HG02943 (cell line): ENCODE measurements around the gene GPER1.

Source experiments
- ATAC-seq: cut with Tn5 transposase; IDR thresholded peaks from one replicate; pipeline ENCODE4 v1.9.1; 2021; ENCODE audit warnings: mild to moderate bottlenecking, low read depth, moderate library complexity; ENCODE audit not compliant: unreplicated experiment

The GPER1 gene

DNA sequence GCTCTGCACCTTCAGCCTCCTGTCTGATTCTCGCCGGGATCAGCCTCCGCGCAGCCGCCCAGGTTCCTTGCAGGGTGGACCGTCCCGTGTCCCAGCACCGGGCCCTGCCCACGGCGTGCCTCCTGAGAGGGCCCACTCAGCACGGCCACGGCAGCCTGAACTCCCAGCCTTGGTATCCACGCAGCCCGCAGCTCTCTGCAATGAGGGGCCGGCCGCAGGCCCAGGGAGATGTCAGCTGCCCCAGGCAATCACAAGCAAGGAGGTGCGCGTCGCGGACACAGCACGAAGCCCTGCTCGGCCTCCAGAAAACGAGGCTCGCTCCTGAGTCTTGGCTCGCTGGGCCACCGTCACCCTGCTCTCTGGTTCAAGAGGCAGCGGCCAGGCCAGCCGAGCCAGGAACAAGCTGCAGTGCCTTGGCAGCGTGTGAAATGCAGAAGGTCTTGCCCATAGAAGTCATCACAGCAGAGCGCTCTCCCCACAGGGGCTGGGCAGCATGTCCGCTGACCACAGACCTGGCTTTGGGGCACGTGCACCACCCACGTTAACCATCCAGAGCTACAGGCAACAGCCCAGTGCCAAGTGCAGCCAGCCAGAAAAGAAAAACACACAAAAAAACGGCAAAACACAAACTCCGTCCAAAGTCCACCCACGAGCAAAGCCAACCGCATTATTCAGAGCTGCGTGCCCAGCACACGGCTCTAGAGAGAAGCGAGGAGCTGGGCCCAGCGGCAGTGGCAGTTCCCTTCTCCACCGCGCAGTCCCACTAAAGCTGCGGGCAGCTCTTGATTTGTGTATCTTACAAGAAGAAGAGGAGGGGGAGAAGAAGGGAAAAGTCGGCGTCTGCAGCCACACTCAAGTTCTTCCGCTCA, 13.9 kb downstream of the GPER1 start:
- ATAC-seq, result no peak

DNA sequence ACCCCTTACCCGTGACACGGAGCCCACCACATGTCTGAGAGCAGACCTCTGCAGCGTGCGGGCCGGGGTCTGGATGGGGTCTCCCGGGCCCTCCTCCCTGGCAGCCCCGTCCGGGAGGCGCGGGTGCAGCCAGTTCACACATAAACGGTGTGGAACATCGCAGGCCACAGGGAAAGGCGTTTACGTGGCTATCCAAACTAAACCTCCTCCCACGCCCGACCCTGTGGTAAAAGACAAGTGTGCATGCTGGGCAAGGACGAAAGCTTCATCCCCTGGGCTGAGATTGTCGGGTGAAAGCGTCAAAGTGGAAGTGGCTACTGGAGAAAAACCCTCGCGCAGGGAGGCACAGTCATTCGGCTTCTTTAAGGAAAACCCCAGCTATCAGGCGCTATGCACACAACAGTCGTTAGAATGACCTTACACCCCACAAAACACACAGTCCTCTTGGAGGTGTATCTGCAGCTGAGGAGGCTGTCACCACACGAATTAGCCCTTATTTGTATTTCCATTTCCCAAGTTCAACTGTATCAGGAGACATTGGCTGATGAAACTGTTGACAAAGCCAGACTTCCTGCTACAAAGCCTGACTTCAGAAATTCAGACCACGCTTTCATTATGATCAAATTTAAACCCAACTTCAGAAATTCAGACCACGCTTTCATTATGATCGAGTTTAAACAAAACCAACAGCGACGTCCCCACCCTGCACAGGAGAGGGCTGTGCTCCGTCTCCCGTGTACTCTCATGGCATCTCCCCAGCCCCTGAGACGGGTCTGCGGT, 15.3 kb downstream of the GPER1 start:
- no peak for ATAC-seq

DNA sequence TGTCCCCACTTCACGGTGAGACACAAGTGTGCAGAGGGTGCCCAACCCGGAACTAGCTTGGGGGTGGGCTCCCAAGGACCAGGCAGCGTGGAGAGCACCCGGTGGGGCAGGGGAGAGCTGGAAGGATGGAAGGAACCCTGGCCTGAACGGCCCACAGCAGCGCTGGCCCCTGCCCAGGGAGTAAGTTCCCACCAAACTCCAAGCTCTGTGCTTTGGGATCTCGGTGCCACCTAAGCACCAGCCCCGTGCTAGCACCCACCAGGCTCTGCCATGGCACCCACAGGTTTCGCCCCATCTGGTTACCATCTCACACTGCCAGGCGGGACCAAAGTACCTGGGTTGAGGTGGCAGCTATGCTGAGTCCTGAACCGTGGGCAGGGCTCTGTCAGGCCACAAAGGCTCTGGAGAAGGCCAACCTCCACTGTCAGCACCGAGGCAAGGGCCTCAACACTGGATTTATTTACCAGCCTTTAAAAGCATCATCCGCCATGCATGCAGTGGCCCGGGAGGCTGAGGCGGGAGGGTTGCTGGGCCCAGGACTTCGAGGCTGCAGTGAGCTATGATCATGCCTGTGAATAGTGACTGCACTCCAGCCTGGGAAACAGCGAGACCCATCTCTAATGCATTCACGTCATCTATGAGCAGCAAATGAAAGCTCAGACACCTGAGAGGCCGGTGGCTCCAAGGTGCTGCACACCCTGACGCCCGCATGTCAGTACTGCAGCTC, 16.0 kb downstream of the GPER1 start:
- no peak for ATAC-seq

DNA sequence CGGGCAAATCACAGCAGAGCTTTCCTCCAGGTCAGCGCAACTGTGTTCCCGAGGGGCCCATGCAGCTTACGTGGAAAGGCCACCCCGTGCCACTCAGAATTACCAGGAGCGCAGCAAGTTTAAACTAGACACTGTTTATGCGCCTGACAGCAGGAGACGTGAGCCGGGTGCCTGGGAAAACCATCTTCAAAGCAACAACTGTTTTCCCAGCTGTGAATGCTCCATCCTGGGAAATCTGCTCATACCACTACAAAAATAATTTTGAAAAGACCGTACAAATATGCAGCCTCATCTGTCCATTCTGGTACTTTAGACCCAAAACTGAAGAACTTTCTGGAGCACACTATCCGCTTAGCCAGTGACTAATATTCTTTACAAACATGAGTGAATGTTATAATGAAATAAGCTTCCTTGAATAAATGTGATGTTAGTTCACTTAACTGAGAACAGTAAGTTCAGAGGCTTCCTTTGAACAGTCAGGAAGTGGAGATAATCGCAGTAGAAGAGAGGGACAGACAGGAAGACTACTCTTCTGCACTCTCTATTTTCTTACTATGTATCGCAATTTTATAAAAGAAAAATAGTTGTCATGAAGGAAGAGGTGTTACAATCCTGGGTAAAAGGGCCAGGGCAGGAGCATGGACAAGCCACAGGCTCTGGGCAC, 16.7 kb downstream of the GPER1 start:
- no peak for ATAC-seq

DNA sequence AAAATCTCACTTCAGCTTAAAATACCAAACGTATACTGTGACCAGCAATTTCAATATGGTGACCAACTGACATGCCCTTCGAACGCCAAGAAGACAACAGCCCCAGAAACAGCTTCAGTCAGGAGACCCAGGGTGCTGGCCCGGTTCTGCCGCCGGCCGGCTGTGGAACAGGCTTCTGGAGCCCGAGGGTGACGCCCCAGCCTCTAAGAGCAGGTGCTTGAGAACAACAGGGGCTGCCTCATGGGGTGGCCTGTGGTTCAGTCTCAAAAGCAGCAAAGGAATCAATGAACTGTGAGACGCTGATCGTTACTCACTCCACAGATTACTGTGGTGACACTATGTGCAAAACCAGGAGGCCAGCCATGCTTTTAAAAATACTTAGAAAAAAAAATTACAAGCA, 17.3 kb downstream of the GPER1 start:
- ATAC-seq, result no peak

DNA sequence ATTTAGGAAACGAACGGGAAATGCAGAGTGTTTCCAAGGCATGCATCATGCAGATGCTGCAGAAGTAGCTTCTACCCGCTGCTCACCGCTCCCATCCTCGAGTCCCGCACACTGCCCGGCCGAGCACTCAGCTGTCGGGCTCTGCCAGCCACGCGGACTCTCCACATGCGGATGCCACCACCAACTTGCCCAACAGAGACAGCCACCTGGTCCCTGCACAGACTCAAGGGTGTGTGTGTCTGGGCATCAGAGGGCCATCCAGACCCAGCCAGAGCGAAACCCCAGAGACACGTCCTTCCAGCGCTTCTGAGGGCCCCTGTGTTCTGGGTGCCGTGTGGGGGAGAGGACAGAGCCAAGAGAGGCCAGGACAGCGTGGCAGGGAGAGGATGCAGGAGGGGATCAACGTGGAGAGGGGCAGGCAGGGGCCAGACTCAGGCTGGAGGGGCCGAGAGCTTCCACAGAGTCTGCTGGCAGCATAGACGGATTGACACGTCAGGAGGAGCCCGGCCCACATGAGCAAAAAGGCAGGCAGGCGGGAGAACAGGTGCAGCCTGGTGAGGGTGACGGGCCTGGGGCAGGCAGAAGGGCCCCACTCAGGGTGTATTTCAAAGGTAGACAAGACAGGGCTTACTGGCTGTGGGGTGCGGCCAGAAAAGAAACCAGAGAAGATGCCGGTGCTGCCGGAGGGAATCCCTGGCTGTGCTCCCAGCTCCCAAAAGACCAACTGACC, 18.3 kb downstream of the GPER1 start:
- no peak for ATAC-seq

DNA sequence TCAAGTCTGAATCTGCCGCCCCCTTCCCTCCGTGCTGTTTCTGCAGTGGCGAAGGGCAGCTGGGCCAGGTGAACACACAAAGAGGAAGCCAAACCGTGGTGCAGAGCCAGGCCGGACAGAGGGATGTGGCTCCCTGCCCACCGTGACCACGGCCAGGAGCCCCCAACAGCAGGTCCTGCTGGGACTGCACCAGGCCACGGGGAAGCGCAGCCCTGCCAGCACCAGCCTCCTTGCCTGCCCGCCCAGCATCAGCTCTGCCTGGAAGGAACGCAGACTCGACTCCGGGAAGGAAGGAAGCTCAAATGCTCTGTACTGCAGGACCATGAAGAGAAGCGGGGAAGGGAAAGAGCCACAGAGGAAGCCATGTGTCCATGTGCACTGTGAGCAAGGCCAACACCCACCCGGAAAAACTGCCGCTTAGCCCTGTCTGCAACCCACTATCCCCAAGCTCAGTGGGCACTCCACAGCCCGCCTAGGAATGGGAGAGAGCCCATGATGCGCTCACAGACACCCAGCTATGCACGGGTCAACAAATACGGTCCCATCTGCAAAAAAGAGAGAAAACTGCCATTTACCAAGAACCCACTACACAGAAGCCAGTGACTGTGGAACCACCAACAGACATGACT, 19.0 kb downstream of the GPER1 start:
- ATAC-seq, result no peak

DNA sequence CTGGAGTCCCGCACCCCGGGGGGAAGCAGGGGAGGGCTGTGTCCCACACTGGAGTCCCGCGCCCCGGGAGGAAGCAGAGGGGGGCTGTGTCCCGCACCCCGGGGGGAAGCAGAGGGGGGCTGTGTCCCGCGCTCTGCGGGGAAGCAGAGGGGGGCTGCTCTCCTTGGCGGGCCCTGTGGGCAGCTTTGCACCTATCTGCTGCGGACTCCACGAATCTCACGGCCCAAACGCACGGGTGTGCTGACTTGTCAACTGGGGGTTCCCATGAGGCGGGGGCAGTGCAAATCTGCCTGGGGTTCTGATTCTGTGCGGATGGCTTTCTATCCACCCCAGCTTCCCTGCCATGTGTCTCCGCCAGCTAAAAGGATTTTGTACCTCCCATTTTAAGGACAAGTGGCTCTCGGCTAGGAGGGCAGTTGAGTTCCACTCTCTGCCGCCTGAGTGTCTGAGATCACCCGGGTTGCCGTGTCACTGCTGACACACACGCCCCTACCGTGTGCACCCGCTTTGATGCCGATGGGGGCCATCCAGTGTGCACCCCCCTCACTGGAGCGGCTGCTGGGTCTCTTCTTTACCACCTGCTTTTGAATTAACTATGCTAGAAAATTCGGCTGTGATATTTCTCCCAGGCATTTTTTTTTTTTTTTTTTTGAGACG, 20.5 kb downstream of the GPER1 start:
- ATAC-seq, result no peak

DNA sequence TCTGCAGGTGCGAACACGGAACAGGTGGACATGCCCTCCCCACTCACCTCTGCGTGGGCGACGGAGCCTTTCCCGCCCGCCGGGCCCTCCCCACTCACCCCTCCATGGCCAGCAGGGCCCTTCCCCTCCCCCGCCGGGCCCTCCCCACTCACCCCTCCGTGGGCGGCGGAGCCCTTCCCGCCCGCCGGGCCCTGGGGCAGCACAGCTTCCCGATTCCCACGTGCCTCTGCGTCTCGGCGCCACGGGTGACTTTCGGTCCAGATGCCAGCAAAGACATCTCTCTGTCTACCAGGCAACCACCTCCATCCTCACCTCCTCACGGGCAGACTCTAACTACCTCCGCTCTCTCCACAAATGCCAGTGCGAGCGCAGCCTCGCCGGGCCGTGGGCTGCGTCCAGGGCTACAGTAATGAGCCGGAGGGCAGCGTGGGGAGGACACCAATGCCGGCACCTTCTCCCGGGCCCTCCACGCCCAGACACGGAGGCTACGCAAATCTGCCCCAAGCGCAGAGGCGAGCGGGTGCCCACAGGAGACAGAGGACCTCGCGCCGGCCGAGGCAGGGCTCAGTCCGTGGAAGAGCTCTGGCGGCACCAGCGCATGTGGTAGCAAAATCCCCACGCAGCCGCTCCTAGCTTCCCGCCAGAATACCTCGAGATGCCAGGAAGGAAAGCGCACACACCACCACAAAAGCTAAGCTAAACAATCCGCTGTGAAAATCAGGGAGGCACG, 21.8 kb downstream of the GPER1 start:
- no peak for ATAC-seq

DNA sequence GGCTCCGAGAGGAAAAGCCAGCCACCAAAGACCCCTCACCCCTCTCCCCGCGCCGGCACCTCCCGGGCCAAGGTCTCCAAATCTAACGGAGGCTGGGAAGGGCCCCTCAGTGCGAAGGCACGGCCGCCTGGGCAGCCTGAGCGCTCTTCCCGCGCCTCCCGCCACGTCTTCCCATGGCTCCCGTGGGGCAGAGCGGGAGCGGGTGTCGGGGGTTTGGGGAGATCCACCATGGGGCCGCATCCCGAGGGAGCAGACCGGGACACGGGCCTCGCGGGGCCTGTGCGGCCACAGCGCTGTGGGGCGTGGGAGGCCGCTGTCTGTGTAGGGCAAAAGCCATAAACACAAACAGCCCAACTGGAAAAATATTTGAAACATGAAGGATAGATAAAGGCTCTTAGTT, 22.4 kb downstream of the GPER1 start:
- no peak for ATAC-seq

DNA sequence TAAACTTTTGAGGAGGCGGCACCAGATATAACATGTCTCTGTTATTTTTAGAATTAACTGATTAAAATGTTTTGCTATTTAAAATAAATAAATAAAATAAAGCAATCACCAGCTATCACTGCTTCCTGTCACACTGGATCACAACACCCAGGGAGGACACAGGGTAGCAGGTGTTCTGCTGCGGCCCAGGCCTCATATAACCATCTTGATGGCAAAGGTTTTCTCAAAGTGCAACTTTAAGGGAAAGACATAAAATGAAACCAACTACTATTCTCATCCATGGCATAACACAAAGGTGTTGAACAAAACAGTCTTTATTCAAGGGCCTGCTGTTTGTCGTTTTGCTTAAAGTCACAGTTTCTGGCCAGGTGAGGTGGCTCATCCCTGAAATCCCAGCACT, 23.2 kb downstream of the GPER1 start:
- ATAC-seq, result no peak

DNA sequence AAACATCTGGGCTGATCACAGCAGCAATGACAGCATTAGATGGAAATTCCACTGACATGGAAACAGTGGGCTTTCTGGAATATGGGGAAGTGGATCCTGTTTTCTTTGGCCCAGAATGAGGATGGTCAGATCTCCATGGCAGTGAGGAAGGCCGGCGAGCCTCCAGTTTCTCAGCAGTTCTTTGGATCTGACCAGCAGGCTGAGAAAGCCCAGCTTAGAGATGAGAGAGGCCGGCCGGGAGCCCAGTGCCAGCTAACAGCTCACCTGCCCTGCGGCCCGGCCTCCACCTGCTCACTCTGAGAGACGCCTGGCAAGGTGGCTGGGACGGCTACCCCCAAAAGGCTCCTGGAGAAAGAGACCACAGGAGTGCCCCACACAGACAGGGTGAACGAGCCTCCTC, 24.2 kb downstream of the GPER1 start:
- ATAC-seq, result no peak

DNA sequence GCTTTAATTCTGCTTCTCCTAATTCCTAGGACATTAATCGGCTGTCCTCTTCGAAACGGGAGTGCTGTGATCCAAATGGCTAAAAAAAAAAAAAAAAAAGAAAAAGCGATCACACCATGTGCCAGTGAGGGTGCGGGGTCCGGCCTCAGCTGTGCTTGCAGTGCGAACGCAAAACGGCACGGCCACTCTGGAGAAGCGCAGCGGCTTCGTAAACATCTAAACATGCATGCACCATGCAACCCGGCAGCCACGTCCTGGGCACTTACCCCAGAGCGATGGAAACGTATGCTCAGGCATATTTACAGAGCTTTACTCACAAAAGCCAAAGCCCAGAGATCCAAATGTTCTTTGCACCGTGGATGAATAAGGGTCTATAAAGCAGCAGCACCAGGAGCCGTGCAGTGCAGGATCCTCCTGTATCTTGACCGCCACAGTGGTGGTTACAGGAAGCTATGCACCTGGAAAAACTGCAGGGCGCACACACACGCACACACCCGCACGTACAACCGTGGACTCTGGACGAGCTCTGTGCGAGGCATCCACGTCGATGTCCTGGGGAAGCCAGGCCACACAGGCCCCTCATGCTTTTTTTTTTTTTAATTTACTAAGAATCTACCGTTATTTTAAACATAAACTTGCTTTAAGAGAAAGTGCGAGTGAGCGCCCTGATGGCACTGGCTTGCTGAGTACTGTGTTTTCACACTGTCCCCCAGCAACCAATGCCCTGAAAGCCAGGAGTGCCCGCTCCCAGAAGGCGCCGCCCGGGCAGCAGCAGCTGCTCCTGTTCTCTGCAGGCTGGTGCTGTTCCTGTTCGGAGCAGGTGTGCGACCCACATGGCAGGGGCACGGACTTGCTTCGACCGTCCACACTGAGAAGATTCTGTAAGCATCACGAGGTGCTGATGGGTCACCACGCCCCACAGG, 25.0 kb downstream of the GPER1 start:
- no peak for ATAC-seq

DNA sequence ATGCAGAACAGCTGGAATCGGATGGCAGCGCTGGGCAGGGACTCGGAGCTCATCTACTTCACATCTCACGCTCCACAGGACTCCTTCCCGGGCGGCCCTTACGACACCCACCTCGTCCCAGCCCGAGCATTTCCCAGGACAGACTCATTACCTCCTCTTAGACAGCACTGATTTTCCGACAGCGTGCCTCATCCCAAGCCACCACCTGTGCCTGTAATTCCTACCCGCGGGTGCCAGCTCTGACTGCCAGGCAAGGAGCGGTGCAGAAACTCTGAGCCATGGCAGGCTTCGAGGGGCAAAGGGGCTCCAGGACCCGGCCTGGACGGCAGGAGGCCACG, 25.6 kb downstream of the GPER1 start:
- no peak for ATAC-seq

DNA sequence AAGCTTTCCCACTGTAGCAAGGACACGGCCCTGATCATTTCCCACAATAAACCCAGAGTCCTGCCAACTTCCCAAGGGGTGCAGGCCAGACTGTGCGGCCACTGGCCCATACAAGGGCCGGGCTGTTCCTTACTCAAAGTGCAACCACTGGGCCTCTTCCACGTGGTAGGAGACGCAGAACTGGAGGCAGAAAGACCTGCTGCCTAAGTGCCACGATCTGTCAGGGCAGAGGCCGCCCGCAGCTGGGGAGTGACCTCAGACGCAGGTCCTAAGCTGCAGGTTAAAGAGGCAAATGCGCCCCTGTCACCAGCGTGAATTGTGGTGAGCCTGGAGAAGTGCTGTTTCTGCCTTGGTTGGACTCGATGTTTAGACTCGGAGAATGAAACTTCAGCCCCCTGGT, 26.2 kb downstream of the GPER1 start:
- ATAC-seq, result no peak

DNA sequence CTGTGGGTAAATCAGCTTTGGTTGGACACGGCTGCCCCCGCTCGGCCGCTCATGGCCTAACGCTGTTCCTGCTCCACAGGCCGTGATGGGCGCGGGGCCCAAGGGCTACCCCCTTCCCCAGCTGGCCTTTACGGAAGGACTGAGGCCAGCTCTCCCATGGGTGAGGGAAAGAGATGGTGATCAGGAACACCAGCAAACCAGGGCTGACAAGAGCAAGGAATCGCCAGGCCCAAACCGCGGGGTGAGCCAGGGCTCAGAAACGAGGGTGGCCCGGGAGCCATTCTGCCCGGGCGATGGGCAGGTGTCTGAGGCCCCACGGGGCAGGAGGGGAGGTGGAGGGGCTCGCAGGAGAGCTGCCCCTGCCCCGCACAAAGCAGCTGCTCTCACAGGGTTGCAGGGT, 26.6 kb downstream of the GPER1 start:
- no peak for ATAC-seq
